HepG2 (cell line): ENCODE measurements around the gene SETD5. TPM values are rescaled to one million over a fixed set of nuclear protein-coding genes. Genes with fewer than 3 reads are reported as not detected.

Experiments used
- ATF3 ChIP-seq: sonication (generic); formaldehyde crosslinking; IDR thresholded peaks from 2 replicates; pipeline ENCODE4 v1.4.0; 2020; ENCODE audit warnings: missing genetic modification reagents
- CAMTA2 ChIP-seq: sonication (generic); formaldehyde crosslinking; IDR thresholded peaks from 2 replicates; pipeline ENCODE4 v1.4.0; 2020; ENCODE audit warnings: mild to moderate bottlenecking, missing genetic modification reagents, borderline replicate concordance
- CC2D1A ChIP-seq: sonication (generic); formaldehyde crosslinking; IDR thresholded peaks from 2 replicates; pipeline ENCODE4 v1.8.1; 2023; ENCODE audit warnings: mild to moderate bottlenecking, missing genetic modification reagents
- CERS6 ChIP-seq: sonication (generic); formaldehyde crosslinking; IDR thresholded peaks from 2 replicates; pipeline ENCODE4 v1.5.0; 2020; ENCODE audit warnings: missing genetic modification reagents
- CHD4 ChIP-seq: fragments of 200-600 bp; sonication (generic); IDR thresholded peaks from 2 replicates; pipeline ENCODE4 v1.7.0; 2017; ENCODE audit warnings: mild to moderate bottlenecking, low read length, borderline replicate concordance
- CREBL2 ChIP-seq: sonication (generic); formaldehyde crosslinking; IDR thresholded peaks from 2 replicates; pipeline ENCODE4 v1.8.1; 2023; ENCODE audit warnings: missing genetic modification reagents, mild to moderate bottlenecking, borderline replicate concordance
- FOXA1 ChIP-seq, 2 experiments: fragments of 450-650 bp in 1 of 2; sonication (generic) in 1 of 2; formaldehyde crosslinking in 1 of 2; IDR thresholded peaks; 2 replicates each; pipeline versions ENCODE4 v1.4.0 to v1.6.1; 2016 to 2020; ENCODE audit warnings: missing genetic modification reagents in 1 of 2
- HOXA3 ChIP-seq: sonication (generic); formaldehyde crosslinking; IDR thresholded peaks from 2 replicates; pipeline ENCODE4 v1.5.0; 2020; ENCODE audit warnings: missing genetic modification reagents
- MED13 ChIP-seq: sonication (generic); formaldehyde crosslinking; IDR thresholded peaks from 2 replicates; pipeline ENCODE4 v1.5.0; 2020; ENCODE audit warnings: missing genetic modification reagents
- MEIS1 ChIP-seq: sonication (generic); formaldehyde crosslinking; IDR thresholded peaks from 2 replicates; pipeline ENCODE4 v1.9.0; 2021; ENCODE audit warnings: mild to moderate bottlenecking, missing genetic modification reagents, moderate library complexity, borderline replicate concordance
- NFE2L1 ChIP-seq: sonication (generic); formaldehyde crosslinking; IDR thresholded peaks from 2 replicates; pipeline ENCODE4 v1.4.0; 2020; ENCODE audit warnings: missing genetic modification reagents, mild to moderate bottlenecking, borderline replicate concordance
- RNF2 ChIP-seq: fragments of 450-650 bp; conservative IDR thresholded peaks from 2 replicates; pipeline ENCODE4 v1.6.1; 2016; ENCODE audit warnings: low read depth
- RXRA ChIP-seq: sonication (generic); formaldehyde crosslinking; IDR thresholded peaks from 2 replicates; pipeline ENCODE4 v1.5.1; 2020; ENCODE audit warnings: missing genetic modification reagents
- THAP9 ChIP-seq: sonication (generic); formaldehyde crosslinking; IDR thresholded peaks from 2 replicates; pipeline ENCODE4; 2020; ENCODE audit warnings: missing genetic modification reagents, mild to moderate bottlenecking, borderline replicate concordance
- TRAFD1 ChIP-seq: sonication (generic); formaldehyde crosslinking; IDR thresholded peaks from 2 replicates; pipeline ENCODE4 v1.5.1; 2020; ENCODE audit warnings: missing genetic modification reagents, mild to moderate bottlenecking, borderline replicate concordance
- U2AF2 ChIP-seq: fragments of 200-400 bp; formaldehyde crosslinking; IDR thresholded peaks from 2 replicates; pipeline ENCODE4 v1.6.1; 2017; ENCODE audit warnings: low read depth, mild to moderate bottlenecking, low read length
- ZNF260 ChIP-seq: sonication (generic); formaldehyde crosslinking; IDR thresholded peaks from 2 replicates; pipeline ENCODE4 v1.4.0; 2020; ENCODE audit warnings: missing genetic modification reagents, low read depth, mild to moderate bottlenecking, borderline replicate concordance
- ZNF414 ChIP-seq: sonication (generic); formaldehyde crosslinking; IDR thresholded peaks from 2 replicates; pipeline ENCODE4 v1.5.0; 2020; ENCODE audit warnings: missing genetic modification reagents
- ZNF615 ChIP-seq: sonication (generic); formaldehyde crosslinking; IDR thresholded peaks from 2 replicates; pipeline ENCODE4 v1.5.0; 2020; ENCODE audit warnings: mild to moderate bottlenecking, missing genetic modification reagents, borderline replicate concordance
- ZSCAN5A ChIP-seq: sonication (generic); formaldehyde crosslinking; IDR thresholded peaks from 2 replicates; pipeline ENCODE4 v1.8.0; 2022; ENCODE audit warnings: mild to moderate bottlenecking, missing genetic modification reagents, borderline replicate concordance
- polyA plus RNA-seq, 8 experiments: library from polyadenylated mRNA; depleted of rRNA in 3 of 8; stranded (reverse) in 7 of 8; unstranded in 1 of 8; fragments of >200 nt; fragmentation: Illumina TruSeq in 4 of 8; extraction: Trizol in 4 of 8; gene quantifications; 2 replicates each; pipeline versions ENCODE4 v1.2.1 to v1.2.3, GENCODE V29; 2011 to 2016; ENCODE audit warnings: low read depth in 4 of 8, missing spikeins in 1 of 8, mixed read lengths in 1 of 8; ENCODE audit not compliant: insufficient read depth in 1 of 8
- total RNA-seq, 5 experiments: library from RNA; depleted of rRNA; stranded (reverse); fragments of >200 nt; fragmentation: Illumina TruSeq; extraction: Trizol; gene quantifications; 2 replicates each; pipeline ENCODE4 v1.2.3, GENCODE V29; 2016; ENCODE audit warnings: low read depth in 1 of 5

The SETD5 gene
- total and polyA plus RNA-seq, 2 of the 13 experiments (the other 11 are each of a cell fraction or from before 2014, with no cell fraction given): 46.8 to 95.8 TPM

- no peak for TF ChIP-seq THAP9 (CRISPR knock-in tag)
- no peak for TF ChIP-seq FOXA1 (IDR thresholded peaks at IDR 0.05)
- TF ChIP-seq FOXA1 (CRISPR knock-in tag; IDR thresholded peaks at IDR 0.05): peak; percentile 74
- no peak; the same call in 1 of the 2 replicates for TF ChIP-seq ZNF414
- no peak for TF ChIP-seq U2AF2
- no peak for TF ChIP-seq ZSCAN5A (CRISPR knock-in tag)
- no peak; the same call in 1 of the 2 replicates for TF ChIP-seq RXRA (CRISPR knock-in tag)
- TF ChIP-seq TRAFD1: no peak
- no peak for TF ChIP-seq NFE2L1 (CRISPR knock-in tag)
- TF ChIP-seq HOXA3: peak; percentile 70
- TF ChIP-seq RNF2: no peak
- no peak for TF ChIP-seq CREBL2 (CRISPR knock-in tag)
- peak; percentile 86; the same call in 1 of the 2 replicates for TF ChIP-seq CHD4
- no peak for TF ChIP-seq ZNF260 (CRISPR knock-in tag)
- no peak for TF ChIP-seq CERS6 (CRISPR knock-in tag)
- TF ChIP-seq CAMTA2: no peak
- TF ChIP-seq MEIS1 (CRISPR knock-in tag): no peak
- TF ChIP-seq ATF3 (CRISPR knock-in tag): peak; percentile 96
- TF ChIP-seq CC2D1A (CRISPR knock-in tag): no peak
- TF ChIP-seq ZNF615 (CRISPR knock-in tag): no peak
- no peak for TF ChIP-seq MED13 (CRISPR knock-in tag)
Measured at GRCh38 chr3:9422712-9423424, 25.5 kb downstream of the SETD5 start (continued).
